Measurements from ENCODE around the gene ZNF835.
"Not testable (repeated sequence)": the region's sequence is repeated elsewhere in the genome, so short reads cannot be mapped to it uniquely, and the experiment has no call there.

Gene ZNF835

DNA sequence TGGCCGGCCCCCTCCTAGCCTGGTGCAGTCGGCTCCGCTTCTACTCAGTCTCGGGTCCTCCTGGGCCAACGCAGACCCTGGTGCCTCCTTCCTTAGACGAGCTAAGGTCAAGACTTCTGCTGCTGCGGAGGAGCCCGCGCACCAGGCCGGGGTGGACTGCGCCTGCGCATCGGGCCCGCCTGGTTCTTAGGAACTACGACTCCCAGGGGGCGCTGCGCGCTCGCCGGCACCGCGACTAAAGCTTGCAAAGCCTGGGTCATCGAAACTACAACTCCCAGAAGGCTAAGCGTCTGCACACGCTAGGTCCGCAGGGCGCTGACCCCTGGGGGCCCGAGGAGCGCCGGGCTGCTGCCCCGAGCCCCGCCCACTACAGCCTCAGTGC lies at the start of gene ZNF835:
TSS of gene ZNF835 (minus strand) at position 145 of the 382 bp plus-strand sequence. CDS start 6,559 bp downstream, outside the sequence.
- peak; percentile 0 for DNase-seq

DNA sequence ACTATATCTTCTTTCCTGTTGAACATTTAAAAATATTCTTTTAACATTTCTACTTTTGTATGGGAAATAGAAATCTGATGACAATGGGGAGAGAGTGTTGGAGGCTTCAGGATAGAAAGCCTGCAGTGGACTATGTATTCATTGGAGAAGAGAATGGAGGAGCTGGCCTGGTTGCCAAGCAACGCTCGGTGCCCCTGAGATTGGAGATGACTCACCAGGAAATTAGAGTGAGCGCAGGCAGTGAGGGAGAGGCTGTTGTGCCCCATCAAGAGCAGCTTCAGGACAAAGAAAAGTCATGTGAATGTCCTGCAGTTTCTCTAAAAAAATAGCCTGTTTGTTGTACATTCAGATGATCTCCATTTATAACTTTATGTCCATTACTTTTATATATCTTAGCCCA lies 48.7 kb upstream of the ZNF835 start:
- no peak for DNase-seq

DNA sequence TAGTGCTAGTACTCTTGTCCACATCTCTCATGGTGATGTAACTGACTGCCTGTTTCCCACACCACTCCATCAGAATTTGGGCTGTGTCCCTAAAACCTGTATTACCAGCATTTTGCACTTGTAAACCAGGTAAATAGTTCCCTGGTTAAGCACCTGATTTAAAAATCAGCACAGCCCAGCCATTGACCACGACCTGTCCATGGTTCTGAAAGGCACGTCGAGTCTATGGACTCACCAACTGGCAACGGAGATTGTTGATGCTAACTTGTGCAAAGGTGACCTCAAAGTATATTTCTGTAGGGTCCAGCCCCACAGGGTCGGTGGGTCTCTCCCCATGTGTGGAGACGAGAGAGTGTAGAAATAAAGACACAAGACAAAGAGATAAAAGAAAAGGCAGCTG lies 46.7 kb upstream of the ZNF835 start:
- DNase-seq: no peak

DNA sequence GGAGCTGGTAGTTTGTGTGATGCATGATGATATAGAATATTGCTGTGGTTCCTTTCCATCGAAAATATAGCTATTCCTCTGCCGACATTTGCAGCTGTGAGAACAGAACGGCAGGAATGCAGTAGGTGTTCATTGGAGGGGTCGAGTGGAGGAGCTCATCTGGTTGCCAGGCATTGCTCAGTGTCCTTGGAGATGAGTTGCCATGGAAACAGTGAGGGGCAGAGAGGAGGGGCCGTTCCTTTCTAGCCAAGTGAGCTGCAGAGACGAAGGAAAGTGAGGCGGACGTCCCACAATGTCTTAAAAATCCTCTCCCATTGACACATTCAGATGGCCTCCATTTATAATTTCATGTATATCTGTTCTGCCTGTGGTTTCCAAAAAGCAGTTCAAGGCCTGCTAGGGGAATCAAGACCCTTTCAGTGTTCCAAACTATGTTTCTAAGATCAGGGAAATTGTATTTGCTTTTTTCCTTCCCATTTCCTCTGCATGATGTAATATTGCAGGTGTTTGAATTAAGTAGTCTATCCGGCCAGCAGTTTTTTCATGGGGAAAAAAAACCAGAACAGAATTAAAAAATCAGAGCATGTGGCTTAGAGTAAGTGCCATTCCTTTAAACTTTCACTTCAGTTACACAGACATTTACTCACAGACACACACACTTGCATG lies 41.2 kb upstream of the ZNF835 start:
- no peak for DNase-seq

DNA sequence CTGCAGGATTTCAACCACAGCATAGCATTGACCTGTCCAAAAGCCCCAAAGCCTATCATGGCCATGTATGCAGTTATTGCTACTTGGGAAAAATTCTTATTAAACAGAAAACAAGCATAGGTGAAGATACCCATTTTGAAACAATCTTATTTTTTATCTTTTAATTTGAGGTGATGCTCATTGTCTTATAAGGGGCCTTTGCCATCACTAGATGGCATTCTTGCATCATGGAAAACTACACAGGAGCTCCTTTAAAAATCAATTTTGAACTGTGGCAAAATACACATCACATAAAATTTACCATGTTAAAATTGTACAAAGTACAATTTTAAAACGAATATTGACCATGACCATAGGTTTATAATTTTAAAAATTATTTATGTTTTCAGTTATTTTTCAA lies 38.9 kb upstream of the ZNF835 start:
- no peak for DNase-seq

DNA sequence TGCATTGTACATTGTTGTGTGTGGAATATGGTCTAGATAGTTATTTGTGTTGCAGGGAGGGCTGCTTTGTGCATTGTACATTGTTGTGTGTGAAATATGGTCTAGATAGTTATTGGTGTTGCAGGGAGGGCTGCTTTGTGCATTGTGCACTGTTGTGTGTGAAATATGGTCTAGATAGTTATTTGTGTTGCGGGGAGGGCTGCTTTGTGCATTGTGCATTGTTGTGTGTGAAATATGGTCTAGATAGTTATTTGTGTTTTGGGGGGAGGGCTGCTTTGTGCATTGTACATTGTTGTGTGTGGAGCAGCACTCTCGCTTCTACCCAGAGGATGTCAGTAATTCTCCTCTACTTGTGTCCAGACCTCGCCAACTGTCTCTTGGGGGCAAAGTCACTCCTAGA lies 36.3 kb upstream of the ZNF835 start:
- no peak for DNase-seq

DNA sequence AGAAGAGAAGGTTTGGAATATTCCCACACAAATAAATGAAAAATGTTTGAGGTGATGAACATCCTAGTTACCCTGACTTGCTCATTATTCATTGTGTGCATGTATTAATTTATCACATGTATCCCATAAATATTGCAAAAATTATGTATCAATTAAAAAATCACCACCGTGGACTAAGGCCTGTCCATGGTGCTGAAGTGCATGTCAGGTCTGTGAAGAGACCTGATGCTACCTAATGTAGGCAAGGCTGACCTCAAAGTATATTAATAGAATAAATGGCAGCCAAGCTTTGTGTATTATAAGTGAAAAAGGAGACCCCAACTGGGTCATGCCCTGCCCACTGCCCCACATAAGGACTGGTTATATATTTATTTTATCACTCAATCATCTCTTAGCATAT lies 34.4 kb upstream of the ZNF835 start:
- no peak for DNase-seq

DNA sequence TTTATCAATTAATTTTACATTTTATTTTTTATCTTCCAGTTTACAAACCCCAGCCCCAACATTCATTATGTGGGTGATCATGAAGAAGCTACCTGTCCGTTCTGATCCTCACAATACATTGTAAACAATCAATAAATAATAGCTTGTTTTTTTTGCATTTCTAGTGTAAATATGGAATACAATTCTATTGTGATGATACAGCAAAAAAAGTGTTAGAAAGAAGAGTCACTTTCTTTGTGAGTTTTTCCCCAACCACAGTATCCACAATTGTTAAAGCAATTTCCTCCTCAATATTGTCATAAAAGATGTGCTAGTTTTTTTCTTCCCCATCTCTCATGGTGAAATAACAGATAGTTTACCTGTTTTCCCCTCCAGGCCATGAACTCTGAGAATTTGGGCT lies 30.3 kb upstream of the ZNF835 start:
- DNase-seq: no peak

DNA sequence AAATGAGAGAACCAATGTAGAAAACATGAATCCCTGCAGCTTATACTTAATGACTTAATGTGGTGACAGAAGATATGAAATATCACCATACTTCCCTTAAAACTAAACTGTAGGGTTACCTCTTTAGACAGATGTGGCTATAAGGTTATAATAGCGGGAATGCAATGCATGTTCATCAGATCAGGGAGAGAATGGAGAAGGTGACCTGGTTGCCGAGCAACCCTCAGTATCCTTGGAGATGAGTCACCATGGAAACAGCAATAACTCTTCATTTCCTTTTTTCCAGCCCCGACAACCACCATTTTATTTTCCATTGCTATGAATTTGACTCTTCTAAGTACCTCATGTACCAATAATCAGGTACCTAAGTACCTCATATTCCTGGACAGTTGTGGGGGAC lies 28.0 kb upstream of the ZNF835 start:
- no peak for DNase-seq

DNA sequence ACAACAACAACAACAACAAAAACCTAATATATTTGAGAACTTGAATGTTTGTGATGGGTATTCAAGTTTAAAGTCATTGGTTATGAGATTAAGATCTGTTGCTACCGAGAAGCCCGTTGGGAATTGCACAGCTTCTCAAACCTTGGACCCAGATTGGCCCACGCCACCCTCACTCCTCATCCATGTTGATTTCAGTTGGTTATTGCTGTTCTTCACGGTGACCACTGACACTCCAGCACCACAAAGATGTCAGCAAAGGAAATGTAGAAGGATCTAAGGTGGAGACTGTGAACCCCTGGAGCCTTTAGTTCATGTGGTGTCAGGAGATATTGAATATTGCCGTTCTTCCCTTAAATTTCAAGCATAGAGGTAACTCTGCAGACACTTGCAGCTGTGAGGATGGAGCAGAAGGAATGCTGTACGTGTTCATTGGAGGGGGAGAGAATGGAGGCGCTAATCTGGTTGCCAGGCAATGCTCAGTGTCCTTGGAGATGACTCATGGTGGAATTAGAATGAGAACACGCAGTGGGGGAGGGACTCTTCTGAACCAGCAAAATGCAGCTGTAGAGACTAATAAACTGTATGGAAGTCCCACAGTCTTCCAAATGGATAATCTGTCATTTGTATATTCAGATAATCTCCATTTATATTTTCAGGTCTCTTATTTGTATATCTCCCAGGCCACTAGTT lies 20.8 kb upstream of the ZNF835 start:
- no peak for DNase-seq

DNA sequence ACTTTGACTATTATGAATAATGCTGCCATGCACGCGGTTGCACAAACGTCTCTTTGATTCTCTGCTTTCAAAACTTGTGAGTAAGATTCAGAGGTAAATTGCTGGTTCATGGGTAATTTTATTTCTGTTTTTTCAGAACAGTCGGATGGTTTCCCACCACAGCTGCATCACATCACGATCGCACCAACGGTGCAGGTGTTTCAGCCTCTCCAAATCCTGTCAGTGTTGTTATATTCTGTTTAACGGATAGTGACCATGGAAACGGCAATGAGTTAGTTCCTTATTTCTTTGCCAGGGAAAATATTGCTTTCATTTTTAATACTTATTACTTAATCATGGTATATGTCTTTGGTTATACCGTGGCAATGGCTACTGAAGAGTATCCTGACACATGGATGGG lies 19.1 kb upstream of the ZNF835 start:
- no peak for DNase-seq

DNA sequence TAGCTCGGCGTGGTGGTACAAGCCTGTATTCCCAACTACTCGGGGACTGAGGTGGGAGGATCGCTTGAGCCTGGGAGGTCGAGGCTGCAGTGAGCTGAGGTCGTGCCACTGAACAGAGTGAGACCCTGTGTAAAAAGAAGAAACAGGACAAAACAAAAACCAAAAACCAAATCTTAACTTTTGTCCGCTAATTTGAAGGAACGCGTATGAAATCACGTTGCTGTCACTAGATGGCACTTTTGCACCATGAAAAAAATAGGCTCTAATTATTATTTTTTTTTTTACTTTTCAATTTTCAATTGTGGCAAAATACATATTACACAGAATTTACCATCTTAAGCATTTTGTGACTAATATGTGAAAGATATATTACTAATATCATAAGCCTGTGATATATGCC lies 17.6 kb upstream of the ZNF835 start:
- no peak for DNase-seq

DNA sequence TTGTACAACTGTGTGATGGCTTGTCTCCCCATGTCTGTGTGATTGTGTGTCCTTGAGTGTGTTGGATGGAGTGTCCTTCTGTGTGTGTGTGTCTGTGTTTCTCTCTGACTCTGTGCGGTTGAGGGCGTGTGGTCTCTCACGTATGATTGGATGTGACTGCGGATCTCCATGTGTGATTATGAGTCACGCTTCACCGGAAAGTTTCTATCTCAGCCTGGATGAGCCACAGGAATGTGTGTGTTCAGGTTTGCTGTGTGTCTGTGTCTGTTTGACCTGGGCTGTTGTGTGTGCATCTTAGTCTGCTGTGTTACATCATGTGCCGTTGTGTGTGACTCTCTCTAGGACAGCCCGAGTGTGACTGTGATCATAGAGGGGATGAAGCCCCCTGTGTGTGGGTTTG lies 15.5 kb upstream of the ZNF835 start:
- DNase-seq: no peak

DNA sequence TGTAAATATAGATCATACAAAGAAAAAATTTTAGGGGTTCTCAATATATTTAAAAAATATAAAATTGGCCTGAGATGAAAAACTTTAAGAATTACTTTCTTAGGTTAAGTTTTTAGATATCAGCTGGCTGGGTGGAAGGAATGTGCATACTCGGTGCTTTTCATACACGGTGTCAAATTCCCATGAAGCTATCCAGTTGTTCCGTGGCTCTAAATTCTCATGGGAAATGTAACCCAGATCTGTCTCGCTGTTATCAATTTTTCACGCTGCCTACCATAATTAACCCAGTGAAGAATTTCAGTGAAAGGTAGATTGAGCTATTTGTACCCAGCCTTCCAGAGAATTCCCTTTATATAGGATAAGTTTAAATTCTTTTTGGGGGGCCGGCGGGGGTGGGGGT lies 11.6 kb upstream of the ZNF835 start:
- no peak for DNase-seq

DNA sequence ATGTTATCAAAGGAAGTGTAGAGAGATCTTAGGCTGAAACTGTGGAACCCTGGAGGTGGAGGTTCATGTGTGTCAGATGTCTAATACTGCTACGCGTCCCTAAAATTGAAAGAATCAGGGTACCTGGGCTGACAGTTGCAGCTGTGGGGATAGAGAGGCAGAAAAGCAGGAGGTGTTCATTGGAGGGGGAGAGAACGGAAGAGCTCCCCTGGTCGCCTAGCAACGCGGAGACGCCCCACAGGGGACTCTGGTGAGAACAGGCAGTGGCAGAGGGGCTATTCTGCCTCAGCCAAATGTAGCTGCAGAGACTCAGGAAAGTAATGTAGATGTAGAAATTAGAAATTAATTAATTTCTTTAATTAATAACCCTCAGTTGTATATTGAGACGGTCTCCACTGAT lies 10.1 kb upstream of the ZNF835 start:
- no peak for DNase-seq

DNA sequence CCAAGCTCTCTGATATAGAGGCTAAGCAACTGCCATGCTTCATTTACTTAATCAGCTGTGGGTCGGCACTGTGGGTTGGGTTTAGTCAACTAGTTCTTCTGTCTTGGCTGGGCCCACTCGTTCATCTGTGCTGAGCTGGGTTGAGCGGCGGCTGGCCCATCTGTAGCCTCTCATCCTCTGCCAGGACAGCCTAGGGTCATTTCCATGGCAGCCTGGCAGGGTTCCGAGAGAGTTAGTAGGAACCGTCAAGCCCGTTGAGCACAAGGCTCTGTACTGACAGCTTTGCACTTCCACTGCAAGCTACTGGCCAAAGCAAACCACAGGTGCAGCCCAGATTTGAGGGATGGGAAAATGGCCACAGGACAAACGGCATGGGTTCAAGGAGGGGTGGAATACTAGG lies 6.6 kb upstream of the ZNF835 start:
- no peak for DNase-seq

DNA sequence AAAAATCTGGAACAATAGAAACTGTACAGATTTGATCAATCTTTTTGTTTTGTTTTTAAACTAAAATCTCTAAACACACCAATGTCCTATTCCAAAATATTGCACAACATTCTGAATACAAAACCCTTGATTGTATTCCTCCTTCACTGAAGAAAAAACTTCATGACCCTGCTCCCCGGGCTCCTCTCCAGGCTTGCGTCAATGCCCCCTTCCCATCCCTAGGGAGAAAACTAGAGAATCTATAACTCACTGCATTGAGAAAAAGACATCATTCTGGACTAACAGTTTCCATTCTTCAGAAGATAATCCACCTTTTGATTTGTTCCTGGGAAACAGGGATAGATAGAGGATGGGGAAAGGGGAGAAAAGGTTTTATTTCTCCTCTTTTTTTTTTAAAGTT lies 1.1 kb upstream of the ZNF835 start:
- DNase-seq: not testable (repeated sequence)

DNA sequence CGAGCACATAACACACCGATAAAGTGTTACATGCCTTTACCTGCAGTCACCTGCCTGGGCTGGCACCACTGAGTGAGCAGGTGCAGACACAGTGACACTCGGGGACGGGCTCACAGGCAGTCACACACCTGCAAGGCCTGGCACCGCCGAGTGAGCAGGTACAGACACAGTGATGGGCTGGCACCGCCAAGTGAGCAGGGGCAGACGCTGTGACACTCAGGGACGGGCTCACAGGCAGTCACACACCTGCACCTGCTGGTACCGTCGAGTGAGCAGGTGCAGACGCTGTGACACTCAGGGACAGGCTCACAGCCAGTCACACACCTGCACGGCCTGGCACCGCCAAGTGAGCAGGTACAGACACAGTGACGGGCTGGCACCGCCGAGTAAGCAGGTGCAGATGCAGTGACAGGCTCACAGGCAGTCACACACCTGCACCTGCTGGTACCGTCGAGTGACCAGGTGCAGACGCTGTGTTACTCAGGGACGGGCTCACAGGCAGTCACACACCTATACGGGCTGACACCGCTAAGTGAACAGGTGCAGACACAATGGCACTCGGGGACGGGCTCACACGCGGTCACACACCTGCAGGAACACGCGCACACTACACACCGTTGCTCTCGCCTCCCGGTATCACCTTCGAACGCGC lies 470 bp downstream of the ZNF835 start:
- DNase-seq: no peak

DNA sequence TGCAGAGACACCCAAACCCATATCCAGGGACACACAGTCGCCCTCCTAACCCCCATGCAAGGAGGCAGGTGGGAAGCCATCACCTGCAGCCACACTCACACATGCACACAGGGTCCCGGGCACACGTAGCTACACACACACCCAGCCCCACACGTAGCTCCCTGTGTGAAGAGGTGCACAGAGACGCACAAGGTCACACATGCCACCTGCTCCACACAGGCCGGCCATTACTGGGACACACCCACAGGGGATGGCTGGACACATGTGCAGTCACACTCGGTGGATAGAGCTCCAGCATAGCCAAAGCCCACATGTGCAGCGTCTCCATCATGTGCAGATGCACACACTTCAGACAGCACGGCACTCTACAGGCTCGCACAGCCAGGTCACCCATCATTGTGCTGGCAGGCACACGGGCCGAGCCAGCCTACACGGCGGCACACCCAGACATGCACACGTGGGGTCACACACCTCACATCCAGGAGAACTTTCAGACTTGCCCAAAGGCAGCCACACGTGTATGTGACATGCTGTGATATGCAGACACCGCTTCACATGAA lies 1.1 kb downstream of the ZNF835 start:
- DNase-seq: no peak

DNA sequence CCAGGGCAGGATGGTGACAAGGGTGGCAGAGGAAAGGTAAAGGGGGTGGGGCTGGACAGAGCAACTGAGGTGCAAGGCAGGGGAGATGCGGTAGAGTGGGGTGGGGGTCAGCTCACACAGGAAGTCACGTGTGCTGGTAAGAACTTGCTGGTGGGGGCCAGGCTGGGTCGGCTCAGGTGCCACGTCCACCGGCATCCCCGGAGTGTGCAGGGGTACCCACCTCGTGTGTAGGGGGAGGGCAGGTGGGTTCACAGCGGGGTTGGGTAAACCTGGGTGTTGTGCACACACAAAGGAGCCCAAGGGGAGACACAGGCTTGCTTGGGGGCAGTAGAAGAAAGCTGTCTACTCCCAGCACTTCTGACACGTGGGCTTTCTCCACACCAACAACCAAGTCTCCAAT lies 2.9 kb downstream of the ZNF835 start:
- DNase-seq: no peak

DNA sequence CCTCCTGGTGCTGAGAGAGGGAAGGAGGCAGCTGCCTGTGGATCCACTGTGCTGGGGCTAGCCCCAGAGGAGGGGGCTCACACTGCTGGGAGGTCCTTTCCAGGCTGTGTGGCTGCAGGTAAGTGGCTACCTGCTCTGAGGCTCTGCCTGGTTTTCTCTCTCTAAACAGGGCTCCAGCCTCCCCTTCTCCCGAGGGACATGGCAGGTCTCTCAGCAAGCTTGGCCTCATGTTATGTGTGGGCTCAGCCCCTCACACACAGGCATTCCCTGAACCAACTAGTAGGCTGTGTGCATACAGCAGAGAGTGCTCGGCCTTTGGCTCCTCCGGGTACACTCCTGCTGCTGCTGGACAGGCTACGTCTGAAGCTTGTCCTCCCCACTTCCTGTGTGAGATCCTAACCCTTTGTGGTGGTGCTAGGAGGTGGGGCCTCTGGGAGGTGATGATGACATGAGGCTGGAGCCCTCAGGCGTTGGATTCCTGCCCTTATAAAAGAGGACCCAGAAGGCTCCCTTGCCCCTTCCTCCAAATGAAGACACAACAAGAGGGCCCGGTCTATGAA lies 4.2 kb downstream of the ZNF835 start:
- DNase-seq: no peak

DNA sequence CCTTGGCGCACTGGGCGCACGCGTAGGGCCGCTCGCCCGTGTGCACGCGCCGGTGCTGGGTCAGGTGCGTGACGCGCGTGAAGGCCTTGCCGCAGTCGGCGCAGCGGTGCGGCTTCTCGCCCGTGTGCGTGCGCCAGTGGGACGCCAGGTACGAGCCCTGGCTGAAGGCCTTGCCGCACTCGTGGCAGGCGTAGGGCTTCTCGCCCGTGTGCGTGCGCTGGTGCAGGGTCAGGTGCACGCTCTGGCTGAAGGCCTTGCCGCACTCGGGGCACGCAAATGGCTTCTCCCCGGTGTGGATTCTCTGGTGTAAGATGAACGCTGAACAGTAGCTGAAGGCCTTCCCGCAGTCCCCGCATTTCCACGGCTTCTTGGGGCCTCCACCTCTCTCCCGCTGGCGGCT lies 7.0 kb downstream of the ZNF835 start:
- DNase-seq: no peak

DNA sequence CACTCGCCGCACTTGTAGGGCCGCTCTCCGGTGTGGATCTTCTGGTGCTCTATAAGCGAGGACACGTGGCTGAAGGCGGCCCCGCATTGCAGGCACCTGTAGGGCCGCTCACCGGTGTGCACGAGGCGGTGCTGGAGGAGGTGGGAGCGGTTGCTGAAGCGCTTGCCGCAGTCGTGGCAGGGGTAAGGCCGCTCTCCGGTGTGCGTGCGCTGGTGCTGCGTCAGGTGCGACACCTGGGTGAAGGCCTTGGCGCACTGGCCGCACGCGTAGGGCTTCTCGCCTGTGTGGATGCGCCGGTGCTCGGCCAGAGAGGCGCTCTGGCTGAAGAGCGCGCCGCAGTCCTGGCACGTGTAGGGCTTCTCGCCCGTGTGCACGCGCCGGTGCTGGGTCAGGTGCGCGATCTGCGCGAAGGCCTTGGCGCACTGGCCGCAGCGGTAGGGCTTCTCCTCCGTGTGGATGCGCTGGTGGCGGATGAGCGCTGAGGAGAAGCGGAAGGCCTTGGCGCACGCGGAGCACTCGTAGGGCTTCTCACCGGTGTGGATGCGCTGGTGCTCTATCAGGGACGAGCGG lies 7.5 kb downstream of the ZNF835 start:
- DNase-seq: no peak

DNA sequence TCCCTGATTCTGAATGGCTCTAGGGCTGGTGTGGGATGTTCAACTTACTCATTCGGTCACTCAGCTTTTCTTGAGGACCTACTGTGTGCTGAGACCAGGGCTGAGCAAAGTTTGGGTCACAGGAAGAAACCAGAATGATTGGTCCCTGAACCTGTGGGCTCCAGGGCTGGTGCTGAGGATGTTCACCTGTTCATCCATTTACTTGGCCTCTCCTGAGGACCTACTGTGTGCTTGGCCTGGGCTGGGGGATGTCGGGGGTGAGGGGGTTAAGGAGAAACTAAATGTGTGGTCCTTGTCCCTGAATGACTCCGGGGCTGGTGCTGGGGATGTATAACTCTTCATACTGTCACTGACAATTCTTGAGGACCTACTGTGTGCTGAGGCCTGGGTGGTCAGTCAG lies 10.3 kb downstream of the ZNF835 start:
- DNase-seq: no peak

Data from NCI-H510A treated with DMSO at 0.1 percent for 48 hours (cell line).